ENCODE data around the gene CYTH4.

The CYTH4 gene

DNA sequence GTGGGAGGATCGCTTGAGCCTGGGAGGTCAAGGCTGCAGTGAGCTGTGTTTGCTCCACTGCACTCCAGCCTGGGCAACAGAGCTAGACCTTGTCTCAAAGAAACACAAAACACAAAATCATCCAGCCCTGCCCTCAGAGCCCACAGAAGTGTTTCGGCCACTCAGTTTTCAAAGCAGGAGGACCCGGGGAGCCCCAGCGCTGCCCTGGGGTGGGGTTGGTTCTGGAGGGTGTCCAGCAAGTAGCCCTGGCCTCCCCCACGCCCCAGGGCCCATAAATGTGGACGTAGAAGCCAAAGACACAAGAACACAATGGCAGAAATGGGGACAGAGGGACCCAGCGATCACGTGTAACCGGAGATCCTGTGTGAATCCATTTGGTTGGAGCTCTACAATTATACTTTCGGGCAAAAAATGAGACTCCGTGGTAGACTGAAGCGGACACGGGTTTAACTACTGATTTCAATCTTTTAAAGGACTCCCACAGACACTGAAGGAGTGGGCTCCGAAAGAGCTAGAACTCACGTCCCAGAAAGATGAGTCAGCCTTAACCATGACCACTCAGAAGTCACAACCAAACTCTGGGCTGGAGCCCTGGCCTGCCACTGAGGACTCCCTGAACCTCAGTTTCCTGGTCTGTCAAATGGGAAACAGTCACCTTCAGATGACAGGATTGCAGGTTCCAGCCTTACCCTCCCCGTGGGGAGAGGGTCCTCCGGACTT, 9.0 kb upstream of the CYTH4 start:
- DNase-seq = no peak

- DNase-seq = no peak
These were observed 8.5 kb upstream of the CYTH4 start for GRCh38 chr22:37273846-37274225.

DNA sequence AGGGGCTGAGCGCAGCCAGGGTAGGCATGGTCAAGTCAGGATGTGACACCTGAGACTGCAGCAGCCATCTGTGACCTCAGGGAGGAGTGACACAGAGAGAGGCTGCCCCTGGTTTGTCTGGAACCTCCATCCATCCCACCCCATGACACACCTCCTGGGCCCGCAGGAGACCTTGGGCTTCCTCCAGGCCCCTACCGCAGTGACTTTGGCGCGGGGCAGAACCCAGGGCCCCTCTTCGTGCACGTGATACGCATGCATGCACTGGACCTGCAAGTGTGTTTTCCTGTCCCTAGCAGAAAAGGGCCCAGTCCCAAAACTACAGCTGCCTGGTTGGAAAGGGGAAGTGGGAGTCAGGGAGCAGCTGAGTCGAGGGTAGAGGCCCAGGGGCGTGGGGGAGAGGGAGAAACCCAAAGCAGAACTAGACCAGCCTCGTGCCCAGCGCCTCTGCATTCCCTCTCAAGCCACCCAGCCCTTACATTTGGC, 7.9 kb upstream of the CYTH4 start:
- no peak for DNase-seq

DNA sequence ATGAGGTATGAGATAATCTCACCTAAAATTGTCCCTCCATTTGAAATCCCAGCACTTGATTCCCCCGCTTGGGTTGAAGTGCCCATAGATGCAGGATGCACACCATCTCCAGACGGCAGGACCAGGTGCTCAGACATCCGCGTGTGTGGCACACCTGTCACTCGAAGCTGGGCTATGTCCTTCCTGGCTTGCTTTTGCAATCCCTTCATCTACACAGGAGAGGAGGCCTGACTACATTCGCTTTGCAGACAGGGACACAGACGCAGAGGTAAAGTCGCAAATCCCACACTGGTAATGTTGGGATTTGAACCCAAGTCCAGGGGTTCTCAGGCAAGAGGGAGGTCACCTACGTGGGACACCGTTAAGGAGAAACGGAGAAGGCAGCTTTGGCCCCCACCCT, 7.2 kb upstream of the CYTH4 start:
- DNase-seq = no peak

GRCh38 chr22:37275622-37276021, 6.7 kb upstream of the CYTH4 start:
- no peak for DNase-seq

- no peak for DNase-seq
These were observed 5.5 kb upstream of the CYTH4 start for GRCh38 chr22:37276776-37277175.

- no peak for DNase-seq
These were observed 4.9 kb upstream of the CYTH4 start for GRCh38 chr22:37277384-37277783.

DNA sequence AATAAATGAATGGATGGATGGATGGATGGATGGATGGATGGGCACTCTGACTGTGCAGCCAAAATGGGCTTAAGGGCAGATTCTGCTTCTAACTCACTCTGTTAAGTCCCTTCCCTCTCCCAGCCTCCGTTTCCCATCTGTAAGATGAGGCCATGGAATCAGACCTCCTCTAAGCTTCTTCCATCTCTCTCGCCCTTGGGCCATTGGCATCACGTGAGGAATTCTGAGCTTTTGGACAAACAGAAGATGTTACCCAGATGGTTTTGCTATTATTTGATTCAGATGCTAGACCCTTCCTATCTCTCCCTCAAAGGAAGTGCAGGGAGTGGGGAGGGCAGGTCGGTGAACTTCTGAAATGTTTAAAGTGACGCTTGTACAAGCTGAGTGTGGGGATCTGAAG, 4.0 kb upstream of the CYTH4 start:
- DNase-seq = no peak

DNA sequence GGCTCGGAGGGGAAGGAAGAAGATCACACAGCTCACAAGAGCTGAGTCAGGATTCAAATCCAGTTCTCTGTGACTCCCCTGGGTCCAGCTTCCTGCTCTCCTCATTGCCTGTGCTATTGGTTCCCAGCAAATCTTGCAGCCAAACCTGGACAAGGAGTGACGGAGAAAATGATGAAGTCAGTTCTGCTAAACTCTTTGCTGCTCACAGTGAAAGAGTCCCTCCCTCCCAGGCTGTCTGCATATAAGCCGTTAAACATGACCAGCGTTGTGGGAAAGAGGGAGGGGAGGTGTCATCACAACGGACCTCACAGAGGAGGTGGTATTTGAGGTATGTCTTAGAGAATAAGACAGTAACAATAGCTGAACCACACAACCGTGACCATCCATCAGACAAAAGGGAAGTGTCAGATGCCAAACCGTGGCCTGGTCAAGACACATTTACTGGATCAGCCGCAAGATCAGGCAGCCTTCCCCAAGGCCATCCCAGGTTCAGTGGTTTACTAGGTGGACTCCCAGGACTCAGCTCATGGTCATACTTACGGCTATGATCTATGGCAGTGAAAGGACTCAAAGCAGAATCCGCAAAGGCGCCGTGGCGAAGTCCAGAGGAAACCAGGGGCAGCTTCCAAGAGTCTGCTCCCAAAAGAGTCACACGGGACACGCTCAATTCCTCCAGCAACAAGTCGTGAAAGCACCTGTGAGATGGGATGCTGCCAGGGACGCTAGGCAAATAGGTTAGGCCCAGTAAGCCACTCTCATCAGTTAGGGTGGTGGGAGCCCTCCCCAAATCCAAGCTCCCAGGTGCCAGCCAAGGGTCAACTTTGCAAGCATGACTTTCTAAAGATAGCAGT, 2.8 kb upstream of the CYTH4 start:
- no peak for DNase-seq

DNA sequence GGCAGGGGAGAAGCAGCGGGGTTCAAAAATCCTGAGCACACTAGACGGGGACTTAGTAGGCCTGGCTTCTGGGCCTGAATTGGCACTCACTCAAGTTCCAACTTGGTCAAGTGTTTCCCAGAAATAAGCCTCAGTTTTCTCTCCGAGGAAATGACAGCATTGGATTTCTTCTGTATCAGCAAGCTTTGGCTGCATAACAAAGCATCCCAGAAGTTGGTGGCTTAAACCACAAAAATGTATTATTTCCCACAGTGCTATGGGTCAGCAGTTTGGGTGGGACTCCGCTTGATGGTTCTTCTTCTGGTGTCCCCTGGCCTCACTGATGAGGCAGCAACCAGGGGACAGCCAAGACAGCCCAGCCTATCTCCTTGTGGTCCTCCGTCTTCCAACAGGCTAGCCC, 1.6 kb upstream of the CYTH4 start:
- DNase-seq = no peak

DNA sequence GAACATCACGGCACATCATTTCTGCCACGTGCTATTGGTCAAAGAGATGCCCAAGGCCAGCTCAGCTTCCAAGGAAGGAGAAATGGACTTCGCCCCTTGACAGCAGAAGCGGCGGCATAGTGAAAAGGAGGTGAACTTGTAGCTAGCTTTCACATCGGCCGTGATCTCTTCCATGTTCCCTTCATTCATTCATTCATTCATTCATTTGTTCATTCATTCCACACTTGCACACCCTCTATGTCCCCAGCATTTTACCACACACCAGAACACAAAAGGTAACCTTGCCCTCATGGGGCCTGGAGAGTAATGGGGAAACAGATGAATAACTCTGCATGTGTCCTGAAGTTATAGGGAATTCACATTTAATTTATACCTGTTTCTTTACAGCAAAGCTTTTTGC, 1.1 kb upstream of the CYTH4 start:
- no peak for DNase-seq

GRCh38 chr22:37281646-37282384, 493 bp upstream of the CYTH4 start:
- no peak for DNase-seq

DNA sequence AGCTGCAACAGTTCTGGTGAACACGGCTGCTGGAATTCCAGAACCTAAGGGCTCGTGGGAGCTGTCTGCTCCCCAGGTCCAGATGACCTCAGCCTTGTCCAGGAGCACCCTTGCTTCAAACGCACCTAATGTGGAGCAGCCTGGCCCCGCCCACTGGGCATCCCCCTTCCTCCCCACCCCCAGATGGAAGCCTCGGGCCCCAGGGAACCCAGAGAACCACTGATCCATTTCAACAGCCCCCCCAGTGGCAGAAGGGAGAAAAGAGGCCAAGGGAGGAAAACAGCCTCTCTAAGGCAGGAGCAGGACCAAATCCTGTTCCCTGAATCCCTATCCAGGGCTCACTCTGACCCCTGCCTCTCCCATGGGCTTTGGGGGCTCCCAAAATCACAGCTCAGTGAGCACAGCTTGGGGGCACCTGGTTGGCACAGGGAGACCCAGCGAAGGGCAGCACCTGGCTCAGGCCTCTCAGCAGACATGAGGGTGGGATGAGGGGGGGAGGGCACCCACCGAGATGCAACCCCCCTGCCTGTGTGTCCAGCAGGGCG, 1.2 kb downstream of the CYTH4 start:
- DNase-seq = no peak

DNA sequence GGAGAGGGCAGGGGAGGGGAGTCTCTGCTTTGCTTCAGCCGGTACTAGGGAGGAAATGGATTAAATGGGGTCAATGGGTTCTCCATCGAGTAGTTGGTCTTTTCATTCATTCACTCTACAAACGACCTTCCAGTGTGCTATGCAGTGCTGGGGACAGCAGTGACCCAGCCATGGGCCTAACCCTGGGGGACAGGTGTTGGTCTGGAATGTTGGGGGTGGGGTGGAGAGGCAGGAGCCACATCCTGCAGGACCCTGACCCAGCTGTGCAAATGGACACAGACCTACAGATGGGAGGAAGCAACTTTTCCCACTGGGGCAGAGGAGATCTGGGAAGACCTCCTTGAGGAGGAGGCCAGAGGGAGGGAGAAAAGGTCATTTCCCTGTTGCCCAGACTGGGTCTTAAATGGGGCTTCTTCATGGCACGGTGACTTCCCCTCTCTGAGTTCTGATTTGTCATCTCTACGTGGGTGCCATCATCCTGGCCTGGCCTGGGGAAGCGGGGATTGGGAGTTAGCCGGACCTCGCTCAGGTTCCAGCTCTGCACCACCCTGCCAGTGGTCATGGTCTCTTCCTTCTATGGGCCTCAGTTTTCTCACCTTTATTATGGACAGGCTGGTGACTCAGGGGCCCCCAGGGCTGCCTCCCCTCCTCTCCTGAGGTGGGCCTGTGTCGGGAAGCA, 2.0 kb downstream of the CYTH4 start:
- no peak for DNase-seq

- no peak for DNase-seq
These were observed 2.6 kb downstream of the CYTH4 start for GRCh38 chr22:37284805-37285355.

DNA sequence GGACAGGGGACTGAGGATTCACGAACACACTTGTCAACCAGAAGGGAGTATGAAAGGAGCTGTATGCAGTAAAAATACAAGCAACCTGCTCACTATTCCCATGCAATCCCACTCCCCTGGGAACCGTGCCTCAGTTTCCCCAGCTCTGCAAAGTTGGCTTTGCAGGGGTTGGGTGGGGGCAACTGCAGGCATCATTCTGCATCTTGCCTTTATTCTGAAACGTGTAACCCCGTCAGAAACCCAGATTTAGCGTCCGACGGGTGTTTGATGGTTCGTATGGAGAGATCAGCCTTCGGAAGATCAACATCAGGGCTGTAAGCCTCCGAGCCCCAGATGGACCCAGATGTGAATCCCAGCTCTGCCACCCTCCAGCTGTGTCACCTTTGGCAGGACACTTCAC, 3.6 kb downstream of the CYTH4 start:
- DNase-seq = no peak

- DNase-seq = no peak
These were observed 5.2 kb downstream of the CYTH4 start for GRCh38 chr22:37287550-37287951.

GRCh38 chr22:37288521-37288920, 6.2 kb downstream of the CYTH4 start:
- DNase-seq = no peak

- no peak for DNase-seq
These were observed 6.9 kb downstream of the CYTH4 start for GRCh38 chr22:37289156-37289735.

DNA sequence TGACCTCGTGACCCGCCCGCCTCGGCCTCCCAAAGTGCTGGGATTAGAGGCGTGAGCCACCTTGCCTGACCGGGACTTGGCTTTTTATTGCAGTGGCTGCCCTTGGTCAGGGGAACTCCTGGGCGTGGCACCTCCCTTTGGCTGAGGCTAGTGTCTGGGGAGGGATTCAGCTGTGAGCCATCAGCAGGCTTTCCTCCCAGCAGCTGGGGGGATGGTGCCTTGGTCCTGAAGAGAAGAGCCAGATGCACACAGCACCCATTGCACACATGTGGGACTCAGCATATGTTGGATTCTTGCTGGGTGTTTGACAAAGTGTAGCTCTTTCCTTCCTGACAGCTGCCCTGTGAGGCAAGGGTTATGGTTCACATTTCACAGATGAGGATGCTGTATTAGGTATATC, 8.4 kb downstream of the CYTH4 start:
- DNase-seq = no peak

GRCh38 chr22:37291559-37292298, 9.4 kb downstream of the CYTH4 start:
- DNase-seq = no peak
